DMS 273 (cell line): Measurements from ENCODE around the gene SOX6.

Source experiments
- DNase-seq: peaks from one replicate; lab custom pipeline; 2025; ENCODE audit not compliant: unreplicated experiment; lab: John Stamatoyannopoulos, UW

The SOX6 gene

DNA sequence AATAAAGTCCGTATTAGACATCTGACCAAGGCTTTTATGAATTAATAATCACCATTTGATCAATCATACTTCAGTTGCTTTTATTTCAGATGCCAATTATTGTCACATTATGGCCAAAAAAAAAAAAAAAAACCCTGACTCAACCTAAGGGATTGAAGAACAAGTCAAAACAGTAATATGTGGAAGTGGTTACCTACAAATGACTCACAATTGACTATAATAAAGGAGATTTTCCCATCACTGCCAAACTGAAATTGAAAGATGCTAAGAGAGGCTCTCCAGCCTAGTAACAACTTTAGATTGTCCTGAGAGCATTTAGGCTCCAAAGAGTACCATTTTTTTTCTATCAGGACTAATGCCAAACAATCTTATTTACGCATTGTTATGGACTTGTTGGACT, 35.2 kb downstream of the SOX6 start:
- DNase-seq: no peak

DNA sequence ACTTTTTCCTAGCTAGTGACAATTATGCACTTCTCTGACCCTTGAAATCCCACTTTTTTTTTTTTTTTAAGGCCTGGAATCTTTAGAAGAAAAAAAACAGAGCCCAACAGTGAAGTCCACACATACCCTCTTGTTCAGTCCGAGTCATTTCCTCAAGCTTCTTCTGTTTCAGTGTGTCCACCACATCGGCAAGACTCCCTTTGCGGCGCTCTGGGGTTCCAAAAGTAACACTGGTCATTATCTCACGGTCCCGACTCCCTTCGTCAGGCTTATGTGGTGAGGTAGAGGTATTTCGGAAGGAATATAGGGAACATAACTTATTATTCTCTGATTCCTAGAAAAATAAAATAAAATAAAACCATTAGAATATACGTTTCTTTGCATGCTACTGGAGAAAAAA, 38.0 kb downstream of the SOX6 start:
- DNase-seq: no peak

DNA sequence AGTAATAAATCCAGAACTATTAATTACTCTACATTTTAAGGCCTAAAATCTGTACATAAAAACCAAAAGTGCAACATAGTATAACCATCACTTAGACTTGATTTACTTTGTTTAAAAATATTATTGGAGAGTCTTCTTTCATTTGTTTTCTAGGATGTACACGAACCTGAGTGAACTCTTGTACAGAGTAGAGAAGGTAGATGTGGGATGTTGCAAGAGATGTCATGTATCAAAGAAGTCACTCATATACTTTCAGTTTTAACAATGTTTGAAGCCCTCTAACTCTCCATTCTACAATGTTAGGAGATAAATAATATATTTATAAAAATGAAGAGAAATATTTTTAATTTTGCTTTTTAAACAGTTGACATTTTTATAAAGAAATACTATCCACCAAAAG, 38.6 kb downstream of the SOX6 start:
- no peak for DNase-seq

DNA sequence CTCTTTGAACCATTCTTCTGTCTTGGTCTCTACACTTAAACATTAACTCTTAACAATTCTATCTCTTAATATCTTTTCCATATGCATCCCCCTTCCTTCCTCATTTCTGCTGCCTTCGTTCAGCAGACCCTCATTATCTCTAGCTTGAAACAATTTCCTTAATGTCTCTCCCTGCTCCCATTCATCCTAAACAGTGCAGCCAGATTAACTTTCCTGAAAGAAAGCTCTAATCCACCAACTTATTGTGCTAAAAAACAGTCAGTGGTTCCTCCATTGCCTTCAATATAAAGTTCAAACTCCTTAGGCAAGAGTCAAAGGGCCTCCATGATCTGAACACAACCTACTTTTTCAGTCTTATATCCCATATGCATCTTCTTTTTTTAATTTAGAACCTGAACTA, 42.5 kb downstream of the SOX6 start:
- DNase-seq: no peak

DNA sequence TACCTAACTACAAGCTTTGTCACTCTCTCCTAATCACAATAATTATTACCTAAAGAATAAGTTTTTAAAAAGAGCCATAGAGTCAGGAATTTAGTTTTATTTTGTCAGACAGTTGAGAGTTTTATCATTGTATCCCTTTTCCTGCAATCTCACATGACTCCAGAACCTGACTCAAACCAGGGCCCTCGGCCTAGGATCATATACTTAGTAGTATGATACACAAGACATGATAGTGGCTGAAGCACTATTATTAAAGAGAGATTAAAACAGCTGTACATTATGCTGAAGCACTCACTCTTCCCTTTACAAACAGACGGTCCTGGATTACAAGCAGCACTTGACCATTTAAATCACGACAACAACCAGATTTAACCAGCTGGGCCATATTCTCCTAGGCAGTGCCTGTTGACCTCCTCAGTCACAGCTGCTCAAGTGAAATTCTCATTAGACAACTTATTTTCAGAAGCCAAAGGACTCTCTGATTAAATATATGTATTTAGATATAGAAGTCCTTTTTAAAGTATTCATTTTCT, 44.0 kb downstream of the SOX6 start:
- peak; percentile 4 for DNase-seq

DNA sequence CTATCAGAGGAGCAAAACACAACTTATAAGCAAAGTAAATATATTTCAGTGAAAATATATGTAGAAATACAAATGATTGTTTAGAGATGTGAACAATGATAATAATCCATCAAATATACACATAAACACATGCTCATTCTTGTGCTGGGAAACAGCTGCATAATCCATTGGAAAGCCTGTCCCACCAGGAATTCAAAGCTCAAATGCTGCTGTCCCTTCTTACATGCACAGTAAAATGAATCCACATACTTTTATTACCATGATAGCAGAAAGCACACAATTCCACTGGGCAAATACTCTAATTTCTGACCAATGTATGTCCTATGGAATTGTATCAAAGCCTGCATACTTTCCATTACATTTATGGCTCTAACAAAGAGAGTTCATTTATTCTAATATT, 44.5 kb downstream of the SOX6 start:
- DNase-seq: no peak

DNA sequence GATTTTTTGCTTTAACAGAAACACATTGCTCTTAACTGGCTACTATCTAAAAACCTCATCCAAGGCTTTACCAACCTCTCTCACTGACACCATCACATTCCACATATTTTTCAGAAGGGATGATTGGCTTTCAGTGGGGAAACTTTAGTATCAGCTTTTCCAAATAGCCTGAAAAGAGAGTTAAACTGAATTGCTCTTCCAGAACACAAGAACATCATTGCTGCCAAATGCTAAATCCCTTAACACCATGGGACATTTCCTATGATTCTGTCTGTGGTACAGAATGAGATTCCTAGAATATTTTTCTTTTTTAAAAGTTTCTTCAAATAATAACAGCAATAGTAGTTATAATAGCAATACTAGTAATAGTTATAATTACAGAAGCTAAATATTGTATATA, 45.4 kb downstream of the SOX6 start:
- DNase-seq: no peak

DNA sequence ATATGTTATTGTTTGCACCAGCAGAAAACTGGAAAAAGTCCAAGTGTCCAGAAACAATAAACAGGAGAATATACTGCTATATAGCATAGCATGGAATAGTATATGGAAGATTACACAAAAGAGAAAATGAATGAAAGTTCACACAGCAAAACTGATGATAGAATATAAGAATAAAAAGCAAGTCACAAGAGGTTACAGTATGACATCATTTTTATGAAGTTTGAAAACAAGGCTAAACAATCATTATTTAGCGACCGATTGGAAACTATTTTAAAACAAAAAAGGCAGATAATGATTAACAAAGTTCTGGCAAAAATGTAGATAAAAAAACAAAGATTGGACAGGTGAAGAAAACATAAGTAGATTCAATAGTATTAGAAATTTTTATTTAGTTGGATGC, 47.1 kb downstream of the SOX6 start:
- DNase-seq: no peak

DNA sequence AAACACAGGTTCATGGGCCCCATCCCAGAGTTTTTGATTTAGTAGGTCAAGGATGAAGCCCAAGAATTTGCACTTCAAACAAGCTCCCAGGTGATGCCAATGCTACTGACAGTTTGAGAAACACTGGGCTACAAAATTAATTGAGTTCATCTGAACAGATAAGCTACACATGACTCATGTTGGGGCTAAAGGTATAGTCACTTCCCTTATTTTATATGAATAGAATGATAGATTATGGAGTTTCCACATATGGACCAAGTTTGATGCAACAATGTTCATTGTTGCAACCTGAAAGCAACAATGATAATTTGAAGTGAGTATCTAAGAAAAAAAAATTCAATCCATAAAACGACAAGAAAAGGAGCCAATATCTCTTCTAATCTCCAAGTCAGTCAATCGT, 54.9 kb downstream of the SOX6 start:
- no peak for DNase-seq

DNA sequence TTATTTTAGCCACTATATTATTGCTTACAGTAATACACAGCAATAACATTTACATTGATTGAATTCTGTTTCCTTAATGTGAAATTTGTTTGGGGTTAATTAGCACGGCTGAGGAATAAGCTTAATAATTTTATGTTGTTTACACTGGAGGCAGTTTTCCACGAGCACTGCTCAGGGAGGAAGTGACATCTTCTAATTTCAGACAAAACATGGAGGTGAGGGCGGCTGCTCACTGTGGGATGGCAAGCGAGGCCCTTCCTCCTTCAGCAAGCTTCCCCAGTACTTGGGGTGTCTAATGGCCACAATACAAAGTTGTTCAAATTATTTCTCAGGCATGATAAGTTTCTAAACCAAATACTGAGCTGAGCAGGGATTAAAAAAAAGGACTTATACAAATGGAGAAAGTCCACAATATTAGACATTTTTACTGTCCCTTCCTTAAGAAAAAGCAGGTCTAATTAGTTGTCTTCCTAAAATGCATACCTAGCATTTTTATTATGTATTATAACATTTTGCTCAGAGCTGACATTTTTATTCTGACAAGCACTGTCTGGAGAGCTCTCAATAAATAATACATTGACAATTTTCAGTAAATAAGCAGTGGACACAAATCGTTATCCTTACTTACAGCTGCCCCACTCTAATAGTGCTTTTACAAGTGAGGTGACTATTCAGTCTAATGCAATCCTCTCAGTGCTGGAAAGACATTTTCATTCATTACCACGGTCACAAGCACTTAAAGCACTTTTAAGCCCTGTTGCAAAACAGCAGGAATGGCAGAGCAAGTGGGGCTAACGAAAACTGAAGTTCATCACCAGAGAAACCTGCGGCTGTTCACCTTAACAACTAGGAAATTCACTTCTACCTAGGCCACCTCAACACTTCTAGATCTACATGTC, 56.2 kb downstream of the SOX6 start:
- DNase-seq: no peak

DNA sequence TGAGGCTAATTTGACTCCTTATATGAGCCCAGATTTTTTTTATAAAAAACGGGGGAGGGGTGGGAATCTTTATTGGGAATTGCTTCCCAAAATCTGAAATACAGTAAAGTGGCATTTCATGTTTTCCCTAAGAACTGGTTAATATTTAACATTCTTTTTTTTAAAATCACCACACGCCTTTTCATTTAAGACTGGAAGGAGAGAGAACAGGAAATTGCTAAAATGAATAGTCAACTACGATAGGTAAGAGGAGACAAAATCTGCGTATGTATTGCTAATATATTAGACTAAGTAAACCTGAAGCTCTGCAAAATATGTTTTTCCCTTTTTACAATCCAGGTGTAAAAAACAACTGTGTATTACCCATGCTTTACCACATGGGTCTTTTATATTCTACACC, 57.0 kb downstream of the SOX6 start:
- DNase-seq: no peak

DNA sequence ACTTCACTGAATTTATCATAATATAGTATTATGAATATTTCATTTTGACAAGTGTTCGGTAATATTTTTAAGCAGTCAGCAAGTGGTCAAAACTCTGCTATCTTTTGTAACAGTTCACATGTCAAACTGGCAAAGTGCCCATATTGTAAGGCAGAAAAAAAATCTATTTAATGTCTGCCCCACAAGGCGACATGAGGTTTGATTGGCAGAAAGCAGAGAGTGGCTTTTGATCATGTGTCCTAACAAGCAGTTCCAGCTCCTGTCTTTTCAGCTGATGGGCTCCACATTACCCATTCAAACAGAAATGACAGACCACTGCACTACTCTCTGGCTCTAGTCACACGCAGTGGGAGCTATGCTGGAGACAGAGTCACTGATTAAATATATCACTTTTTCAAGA, 59.0 kb downstream of the SOX6 start:
- peak; percentile 30 for DNase-seq

DNA sequence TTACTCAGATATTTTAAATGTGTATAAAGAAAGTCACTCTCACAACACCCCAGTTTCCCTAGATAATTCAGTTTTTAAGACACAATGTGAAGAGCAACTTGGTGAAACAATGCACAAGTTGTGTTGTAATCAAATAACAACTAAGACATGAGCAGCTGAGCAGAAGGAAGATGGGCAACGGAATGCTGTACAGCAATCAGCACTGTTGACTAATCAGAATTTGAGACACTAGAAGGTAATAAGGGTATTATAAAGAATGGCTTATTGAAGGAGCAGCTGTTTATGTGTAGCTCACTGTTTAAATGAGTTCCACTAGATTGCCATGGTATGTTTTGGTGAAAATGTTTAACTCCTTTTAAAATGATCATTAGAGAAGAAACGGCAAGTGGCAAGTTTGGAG, 60.1 kb downstream of the SOX6 start:
- no peak for DNase-seq

DNA sequence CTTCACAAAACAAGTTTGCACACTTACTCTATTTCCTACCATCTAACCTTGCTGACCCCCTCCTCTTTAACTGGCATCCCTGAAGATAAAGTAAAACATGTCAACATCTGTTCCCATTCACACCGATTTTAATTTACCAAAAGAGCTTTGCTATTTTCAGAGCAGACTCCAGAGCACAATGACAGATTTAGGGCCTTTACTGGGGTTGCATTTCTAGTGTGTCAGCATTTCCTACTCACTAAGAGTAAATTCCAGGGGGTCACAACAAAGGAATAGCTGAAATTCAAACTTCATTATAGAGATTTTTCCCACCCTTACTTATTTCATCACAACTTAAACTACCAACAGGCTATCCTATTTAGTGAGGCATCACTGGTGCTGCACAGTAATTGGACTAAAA, 60.8 kb downstream of the SOX6 start:
- DNase-seq: peak; percentile 9

DNA sequence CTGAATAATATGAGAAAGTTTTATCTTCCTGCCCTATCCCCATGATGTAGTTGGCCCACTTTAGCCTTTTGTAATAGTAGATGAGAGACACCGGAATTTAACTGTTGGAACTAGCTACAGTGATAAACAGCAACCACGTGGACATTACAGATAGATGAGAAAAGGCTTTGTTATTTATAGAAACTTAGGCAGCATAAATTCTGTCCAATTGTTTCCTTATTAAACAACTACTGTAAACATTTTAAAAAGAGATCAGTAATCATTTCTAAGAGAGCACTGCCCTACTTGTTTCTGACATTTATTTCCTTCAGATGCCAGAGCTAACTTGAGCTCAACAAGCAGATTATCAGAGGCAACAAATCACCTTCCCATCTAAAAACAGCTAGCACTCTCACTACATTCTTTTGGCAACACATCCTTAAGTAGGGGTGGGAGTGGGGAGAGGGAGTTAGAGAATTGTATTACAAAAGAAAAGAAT, 63.1 kb downstream of the SOX6 start:
- DNase-seq: peak; percentile 37

DNA sequence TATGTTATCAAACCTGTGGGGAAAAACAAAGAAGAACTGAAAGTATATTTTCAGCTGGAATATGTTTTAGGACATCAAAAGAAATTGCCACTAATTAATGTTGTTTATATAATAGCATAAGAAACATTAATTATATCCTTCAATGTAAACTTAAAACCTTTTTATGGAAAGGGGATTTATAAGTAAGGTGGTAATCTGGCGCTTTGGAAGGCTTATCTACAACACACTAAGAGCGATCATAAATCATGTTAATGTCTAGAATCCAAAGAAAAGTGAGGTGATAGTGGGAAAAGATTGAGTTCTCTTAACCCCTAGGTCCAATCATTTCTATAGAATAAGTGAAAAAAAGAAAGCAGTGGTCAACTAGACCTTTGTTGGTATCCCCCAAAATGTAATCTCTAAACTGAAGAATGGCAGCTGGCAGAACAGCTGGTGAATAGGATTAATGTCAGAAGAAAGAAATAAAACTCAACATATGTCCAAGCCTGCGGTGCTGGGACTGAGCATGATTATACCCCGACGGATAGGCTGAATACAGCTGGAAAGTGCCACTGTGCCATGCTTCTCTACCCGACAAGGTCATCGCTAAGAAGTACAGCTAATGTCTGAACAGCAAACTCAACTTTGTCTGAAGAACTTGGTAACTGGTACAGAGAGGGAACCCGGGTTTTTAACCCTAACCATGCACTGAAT, 64.0 kb downstream of the SOX6 start:
- peak; percentile 86 for DNase-seq

DNA sequence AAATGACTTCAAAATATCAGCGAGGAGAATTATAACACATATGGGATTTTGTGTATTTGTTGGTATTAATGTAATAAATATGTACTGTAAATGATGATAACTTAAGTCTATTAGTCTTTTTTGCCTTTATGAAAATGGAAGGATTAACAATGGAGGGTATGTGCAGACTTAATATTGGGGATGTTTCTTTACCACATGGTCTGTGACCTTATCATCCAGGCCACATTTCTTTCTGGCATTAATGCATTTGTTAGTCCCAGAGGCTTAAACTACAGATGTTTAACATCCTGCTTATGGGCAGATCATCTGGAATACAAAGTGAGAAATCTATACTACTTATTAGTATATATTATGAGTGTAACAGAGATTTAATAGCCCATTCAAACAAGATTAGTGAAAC, 64.6 kb downstream of the SOX6 start:
- peak; percentile 28 for DNase-seq

DNA sequence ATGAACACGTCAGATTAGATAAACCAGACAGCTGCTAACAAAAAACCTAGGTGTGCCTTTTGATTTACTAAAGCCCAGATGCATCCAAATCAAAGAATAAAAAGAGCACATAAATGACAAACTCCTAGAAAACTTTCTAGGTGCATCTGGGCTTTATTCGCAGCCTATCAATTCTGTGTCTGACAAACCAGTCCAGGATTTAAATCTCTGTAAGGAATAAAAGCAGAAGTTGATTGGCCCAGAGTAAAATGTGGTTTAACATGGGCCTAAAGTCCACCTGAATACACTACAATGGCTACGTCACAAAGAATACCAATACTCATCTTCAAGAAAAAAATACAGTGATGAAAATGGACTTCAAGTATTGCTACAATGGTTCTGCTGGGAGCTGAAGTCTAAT, 66.8 kb downstream of the SOX6 start:
- no peak for DNase-seq

DNA sequence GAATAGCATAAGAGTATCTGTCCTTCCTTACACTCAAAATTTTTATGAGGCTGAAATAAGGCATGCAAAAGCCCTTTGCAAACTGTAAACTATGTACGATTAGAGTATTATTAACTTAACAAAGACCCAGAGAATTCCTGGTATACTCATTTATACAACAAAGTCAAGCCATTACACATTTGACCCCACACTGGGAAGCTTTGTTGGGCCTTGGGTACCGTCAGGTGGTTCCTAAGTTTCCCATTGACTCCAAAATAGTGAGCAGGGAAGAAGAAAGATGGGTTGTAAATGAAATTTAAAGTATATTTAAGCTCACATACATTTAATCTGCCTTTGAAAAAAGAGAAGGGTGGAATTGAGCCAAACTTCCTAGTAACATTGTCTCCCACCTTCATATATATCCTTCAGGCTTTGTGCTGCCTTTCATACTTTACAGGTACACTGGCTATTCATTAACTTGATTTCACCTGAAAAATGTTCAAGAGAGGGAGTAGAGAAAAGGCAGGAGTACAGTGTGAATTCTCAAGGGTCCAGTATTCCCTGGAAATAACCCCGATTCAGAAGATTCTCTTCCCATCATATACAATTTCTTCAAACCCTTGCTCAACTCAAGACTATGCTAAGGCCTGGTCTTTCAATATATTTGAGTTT, 68.6 kb downstream of the SOX6 start:
- DNase-seq: no peak

DNA sequence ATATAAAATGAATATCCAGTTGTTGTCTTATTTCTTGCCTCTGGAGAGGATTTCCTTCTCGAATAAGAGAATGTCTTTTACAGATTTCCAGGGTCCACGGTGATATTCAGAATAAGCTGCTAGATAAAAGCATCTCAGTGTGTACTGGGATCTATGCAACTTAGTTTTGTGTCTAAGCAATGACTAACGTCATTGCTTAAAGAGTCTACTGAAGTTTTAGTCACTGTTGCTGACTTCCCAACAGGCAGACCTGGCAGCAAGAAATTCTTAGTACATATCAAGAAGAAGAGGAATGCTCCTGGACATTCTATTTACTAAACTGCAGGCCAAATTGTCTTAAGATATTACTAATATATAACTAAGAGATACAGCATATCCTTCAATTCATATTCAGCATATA, 70.3 kb downstream of the SOX6 start:
- DNase-seq: no peak

DNA sequence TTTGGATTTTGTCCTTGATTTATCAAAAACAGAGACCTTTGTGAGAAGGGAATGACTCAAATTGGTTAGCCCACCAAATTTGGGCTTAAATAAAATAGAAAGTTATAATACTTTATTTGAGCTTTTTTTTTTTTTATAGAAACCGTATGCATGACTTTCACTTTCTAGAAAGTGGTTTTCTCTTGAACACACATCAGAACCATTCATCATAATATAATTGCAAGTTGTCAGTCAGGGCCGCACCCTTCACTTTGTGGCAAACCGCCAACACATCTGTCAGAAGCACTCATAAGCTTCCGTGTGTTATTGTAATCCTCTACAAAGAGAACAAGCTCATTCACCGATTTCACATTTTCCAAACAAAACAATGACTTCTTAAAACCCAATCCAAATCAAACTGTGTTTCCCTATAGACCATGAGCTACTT, 76.1 kb downstream of the SOX6 start:
- DNase-seq: peak; percentile 58

DNA sequence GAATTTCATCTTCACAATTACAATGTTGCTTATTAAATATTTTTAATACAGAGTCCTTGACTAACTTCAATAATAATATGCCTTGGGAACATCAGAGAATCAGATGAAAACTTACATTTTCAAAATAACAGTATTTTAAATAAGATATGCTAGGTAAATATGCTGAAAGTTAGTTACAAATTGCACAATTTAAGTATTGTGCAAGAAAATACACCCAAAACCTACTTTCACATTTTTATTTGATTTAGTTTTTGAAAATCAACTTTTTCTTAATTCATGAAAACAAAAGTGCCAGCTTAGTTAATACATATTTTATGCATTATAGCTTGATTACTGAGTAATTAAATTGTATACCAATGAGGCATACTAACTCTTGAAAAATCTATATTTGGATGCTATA, 76.8 kb downstream of the SOX6 start:
- no peak for DNase-seq
